NCI-H526 treated with DMSO at 0.1 percent for 48 hours (cell line): ENCODE data around the gene MYO9A.
A peak's percentile ranks its signal among the peaks of the same experiment; 100 is the strongest.
"Not testable (repeated sequence)": the region's sequence is repeated elsewhere in the genome, so short reads cannot be mapped to it uniquely, and the experiment has no call there.

Experiments used
- DNase-seq: peaks from one replicate; lab custom pipeline; 2025; lab: John Stamatoyannopoulos, UW

Gene MYO9A

DNA sequence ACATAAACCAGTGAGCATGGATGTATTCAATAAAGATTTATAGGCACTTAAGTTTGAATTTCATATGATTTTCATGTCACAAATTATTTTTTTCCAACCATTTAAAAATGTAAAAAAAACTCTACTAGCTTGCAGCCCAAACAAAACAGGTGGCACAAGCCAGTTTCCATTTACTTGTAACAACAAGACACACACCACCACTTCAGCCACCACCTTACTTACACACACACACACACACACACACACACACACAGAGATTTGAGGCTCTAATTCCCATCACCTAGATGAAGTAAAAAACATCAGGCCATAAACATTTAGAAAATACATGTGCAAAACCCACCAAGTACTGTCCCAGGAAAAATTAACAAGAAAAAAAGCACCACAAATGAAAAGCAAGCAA lies 25.3 kb downstream of the MYO9A start:
- DNase-seq, result no peak

DNA sequence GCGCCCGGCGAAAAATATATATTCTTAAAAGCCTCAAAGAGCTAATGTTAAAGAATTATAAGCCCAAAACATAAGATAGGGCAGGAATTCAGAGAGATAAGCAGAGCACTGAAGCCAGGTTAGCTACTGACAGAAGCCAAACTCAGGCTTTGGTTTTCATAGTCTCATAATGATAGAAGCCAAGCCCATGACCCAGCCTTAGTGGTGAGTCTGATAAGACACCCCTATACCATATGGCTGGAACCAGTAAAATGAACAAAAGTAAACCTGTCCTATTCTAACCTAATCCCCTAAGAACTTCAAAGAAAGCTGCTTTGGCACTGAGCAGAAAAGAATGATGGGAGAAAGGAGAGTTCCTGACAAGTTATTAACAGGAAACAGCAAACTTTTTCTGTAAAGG lies 25.9 kb downstream of the MYO9A start:
- no peak for DNase-seq

DNA sequence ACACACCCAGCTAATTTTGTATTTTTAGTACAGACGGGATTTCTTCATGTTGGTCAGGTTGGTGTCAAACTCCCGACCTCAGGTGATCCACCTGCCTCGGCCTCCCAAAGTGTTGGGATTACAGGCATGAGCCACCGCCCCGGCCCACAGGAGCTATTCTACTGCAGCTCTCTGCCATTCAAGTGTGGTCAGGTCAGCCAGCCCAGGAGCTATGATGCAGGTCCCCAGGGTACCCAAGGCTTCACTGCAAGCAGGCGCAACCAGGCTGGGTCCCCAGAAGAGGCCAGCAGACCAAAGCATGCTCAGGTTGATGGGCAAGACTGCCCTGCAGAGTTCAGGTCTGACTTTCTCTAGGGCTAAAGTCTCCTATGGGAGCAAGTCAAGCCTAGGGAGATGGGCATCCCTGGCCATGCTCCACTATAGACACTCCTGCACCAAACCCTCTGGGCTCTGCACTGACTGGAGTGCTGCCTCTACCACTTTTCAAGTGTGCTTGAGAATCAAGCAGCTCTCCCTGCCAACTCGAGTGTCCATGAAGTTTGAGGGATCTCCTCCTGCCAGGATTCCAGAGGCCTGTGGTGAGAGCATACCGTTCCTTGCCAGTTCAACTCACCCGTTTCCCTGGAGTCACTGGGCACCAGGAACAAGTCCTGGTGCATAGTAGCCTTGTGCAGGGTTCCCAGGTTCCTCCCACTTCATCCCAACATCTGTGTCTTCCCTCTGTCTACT lies 30.9 kb downstream of the MYO9A start:
- no peak for DNase-seq

GRCh38 chr15:72086010-72086697 lies 31.8 kb downstream of the MYO9A start:
- DNase-seq, result no peak

- DNase-seq, result no peak
These were observed 35.8 kb downstream of the MYO9A start for GRCh38 chr15:72082176-72082575.

DNA sequence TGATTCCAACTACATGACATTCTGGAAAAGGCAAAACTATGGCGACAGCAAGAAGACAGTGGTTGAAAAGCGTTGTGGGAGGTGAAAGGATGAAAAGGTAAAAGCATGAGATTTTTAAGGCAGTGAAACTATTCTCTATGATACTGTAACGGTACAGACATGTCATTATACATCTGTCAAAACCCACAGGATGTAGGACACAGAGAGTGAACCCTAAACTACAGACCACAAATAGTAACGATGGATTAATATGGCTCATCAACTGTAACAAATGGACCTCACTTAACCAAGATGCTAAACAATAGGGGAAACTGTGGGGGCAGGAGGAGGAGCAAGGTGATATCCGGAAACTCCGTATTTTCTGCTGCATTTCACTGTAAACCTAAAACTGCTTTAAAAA lies 39.1 kb downstream of the MYO9A start:
- DNase-seq, result no peak

DNA sequence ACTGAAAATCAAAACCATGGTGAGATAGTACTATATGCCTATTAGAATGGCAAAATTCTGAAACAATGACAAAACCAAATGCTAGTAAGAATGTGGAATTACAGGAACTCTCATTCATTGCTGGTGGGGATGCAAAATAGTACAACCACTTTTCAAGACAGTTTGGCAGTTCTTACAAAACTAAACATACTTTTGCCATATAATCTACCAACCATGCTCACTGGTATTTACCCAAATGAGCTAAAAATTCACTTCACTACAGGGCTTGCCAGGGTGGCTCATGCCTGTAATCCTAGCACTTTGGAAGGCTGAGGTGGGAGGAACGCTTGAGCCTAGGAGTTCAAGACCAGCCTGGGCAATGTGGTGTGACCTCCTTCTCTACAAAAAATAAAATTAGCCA lies 40.0 kb downstream of the MYO9A start:
- DNase-seq, result no peak

DNA sequence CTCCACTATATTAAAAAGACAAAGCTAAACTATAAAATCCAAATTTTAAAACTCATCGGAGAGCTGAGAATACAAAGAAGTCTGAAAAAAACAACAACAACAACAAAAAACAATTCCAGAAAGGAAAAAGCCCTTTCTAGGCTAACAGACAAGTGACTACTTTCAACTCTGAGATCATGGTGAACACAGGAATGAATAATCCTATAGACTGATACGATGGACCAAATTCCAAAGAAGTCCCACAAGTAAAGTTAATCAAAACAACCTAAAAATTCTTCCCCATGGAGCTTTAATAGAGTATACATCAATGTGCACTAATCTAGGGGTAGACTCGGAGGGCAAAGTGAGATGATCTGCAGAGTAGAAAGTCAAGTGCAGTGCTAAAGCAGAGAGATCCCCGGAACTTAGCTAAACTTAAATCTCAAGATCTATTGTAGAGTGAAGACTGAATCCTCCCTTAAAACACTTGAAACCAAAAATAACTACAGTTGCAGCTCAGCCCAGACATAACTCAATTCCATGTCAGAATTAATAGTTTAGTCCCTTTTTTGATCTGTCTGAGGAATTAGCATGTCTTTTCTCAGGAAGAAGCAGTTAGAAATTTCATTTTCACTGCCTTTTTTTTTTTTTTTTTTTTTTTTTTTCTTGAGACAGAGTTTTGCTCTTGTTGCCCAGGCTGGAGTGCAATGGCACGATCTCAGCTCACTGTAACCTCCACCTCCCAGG lies 43.5 kb downstream of the MYO9A start:
- no peak for DNase-seq

GRCh38 chr15:72071448-72071825 lies 46.5 kb downstream of the MYO9A start:
- not testable (repeated sequence) for DNase-seq

- peak; percentile 83 for DNase-seq
These were observed 47.0 kb downstream of the MYO9A start for GRCh38 chr15:72070817-72071447.

DNA sequence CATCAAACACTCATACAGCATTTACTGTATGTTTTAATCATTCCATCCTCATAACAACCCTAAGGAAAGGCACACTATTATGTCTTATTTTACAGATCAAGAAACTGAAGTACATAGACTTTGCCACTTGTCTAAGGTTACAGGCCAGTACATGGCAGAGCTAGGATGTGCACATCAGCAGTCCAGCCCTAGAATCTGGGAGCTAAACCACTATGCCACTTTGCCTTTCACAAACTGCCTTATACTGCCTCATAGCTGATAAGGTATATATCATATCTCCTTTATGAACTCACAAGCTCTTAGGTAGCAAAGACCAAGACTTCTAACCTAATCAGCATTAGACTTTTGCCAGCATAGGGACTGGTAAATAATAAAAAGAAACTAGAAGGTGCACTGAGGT lies 49.1 kb downstream of the MYO9A start:
- peak; percentile 64 for DNase-seq

GRCh38 chr15:72065801-72066200 lies 52.1 kb downstream of the MYO9A start:
- DNase-seq, result no peak

- DNase-seq, result no peak
These were observed 54.8 kb downstream of the MYO9A start for GRCh38 chr15:72063186-72063585.

DNA sequence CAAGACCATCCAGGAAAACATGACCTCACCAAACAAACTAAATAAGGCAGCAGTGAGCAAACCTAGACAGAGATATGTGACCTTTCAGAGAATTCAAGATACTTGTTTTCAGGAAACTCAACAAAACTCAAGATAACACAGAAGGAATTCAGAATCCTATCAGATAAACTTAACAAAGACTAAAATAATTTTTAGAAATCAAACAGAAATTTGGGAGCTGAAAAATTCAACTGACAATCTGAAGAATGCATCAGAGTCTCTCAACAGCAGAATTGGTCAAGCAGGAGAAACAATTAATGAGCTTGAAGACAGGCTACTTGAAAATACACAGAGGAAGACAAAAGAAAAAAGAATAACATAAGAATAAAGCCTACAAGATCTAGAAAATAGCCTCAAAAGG lies 55.6 kb downstream of the MYO9A start:
- DNase-seq, result no peak

- DNase-seq, result no peak
These were observed 57.2 kb downstream of the MYO9A start for GRCh38 chr15:72060687-72061250.

- peak; percentile 43 for DNase-seq
These were observed 59.4 kb downstream of the MYO9A start for GRCh38 chr15:72058585-72058984.

DNA sequence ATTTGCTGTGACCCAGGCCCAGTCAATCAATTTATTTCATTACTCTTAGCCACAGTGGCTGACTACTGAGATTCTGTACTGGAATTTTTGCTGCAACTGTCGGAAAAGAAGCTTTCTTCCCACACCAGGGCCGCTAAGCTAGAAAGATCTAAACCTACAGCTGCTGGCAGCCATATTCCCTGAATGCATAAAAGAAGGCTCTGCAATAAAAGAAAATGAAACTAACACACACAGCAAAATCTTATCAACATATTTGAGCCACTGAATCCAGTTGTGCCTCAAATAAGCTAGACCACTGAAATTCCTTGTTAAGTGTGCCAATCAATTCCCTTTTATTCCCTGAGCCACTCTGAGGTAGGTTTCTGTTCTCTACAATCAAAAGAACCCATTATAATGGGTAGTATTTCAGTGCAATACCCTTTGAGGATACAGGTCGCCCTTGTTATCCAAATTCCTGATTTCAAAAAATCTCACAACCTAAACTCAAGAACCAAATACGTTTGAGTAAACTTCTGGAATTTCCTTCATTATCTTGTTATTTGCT lies 60.3 kb downstream of the MYO9A start:
- no peak for DNase-seq

GRCh38 chr15:72056217-72056616 lies 61.7 kb downstream of the MYO9A start:
- DNase-seq, result not testable (repeated sequence)

DNA sequence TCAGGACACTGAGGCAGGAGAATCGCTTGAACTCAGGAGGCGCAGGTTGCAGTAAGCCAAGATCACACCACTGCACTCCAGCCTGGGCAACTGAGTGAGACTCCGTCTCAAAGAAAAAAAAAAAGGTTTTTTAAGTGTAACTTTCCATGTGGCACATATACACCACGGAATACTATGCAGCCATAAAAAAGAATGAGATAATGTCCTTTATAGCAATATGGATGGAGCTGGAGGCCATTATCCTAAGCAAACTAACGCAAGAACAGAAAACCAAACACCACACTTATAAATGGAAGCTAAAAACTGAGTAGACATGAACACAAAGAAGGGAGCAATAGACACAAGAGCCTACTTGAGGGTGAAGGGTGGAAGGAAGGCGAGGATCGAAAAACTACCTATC lies 64.7 kb downstream of the MYO9A start:
- DNase-seq, result not testable (repeated sequence)

GRCh38 chr15:72050700-72051099 lies 67.2 kb downstream of the MYO9A start:
- DNase-seq, result no peak

- DNase-seq, result no peak
These were observed 70.9 kb downstream of the MYO9A start for GRCh38 chr15:72047020-72047419.

- no peak for DNase-seq
These were observed 73.0 kb downstream of the MYO9A start for GRCh38 chr15:72044956-72045355.
